SK-N-SH treated with all-trans-retinoic acid at 6 μM for 48 hours (cell line): ENCODE measurements around the gene CDC5L.

ENCODE experiments used
- ATAC-seq: fragments of 200-7000 bp; cut with Tn5 transposase; 3 replicates; pipeline ENCODE4 v1.9.1; 2020; ENCODE audit warnings: mild to moderate bottlenecking, moderate library complexity
- ARNTL ChIP-seq: fragments of 450-650 bp; formaldehyde crosslinking; IDR thresholded peaks from 2 replicates; pipeline ENCODE4 v1.5.0; 2020; ENCODE audit warnings: low read depth, mild to moderate bottlenecking, moderate library complexity, borderline replicate concordance
- BACH2 ChIP-seq: fragments of 250-450 bp; sonication (Bioruptor Pico); IDR thresholded peaks from 2 replicates; pipeline ENCODE4 v1.9.0; 2021; ENCODE audit warnings: mild to moderate bottlenecking, borderline replicate concordance
- CREB5 ChIP-seq: fragments of 250-450 bp; sonication (Bioruptor Pico); IDR thresholded peaks from 2 replicates; pipeline ENCODE4 v1.5.1; 2020; ENCODE audit warnings: low read depth, mild to moderate bottlenecking, moderate library complexity
- CSDC2 ChIP-seq: fragments of 250-450 bp; sonication (Bioruptor Pico); IDR thresholded peaks from 2 replicates; pipeline ENCODE4 v1.5.0; 2020; ENCODE audit warnings: mild to moderate bottlenecking, moderate library complexity
- CSRNP3 ChIP-seq: fragments of 250-450 bp; sonication (Bioruptor Pico); IDR thresholded peaks from 2 replicates; pipeline ENCODE4 v1.5.1; 2021; ENCODE audit warnings: mild to moderate bottlenecking, moderate library complexity
- GLIS3 ChIP-seq: fragments of 250-450 bp; sonication (Bioruptor Pico); IDR thresholded peaks from 2 replicates; pipeline ENCODE4 v1.5.0; 2020; ENCODE audit warnings: mild to moderate bottlenecking, moderate library complexity
- ISL1 ChIP-seq: fragments of 250-450 bp; sonication (Bioruptor Pico); IDR thresholded peaks from 2 replicates; pipeline ENCODE4 v2.1.2; 2022; ENCODE audit warnings: mild to moderate bottlenecking, moderate library complexity
- OSR1 ChIP-seq: fragments of 250-450 bp; sonication (Bioruptor Pico); IDR thresholded peaks from 2 replicates; pipeline ENCODE4 v1.8.0; 2022; ENCODE audit warnings: moderate library complexity, mild to moderate bottlenecking, inconsistent platforms
- POU6F1 ChIP-seq: fragments of 250-450 bp; sonication (Bioruptor Pico); IDR thresholded peaks from 2 replicates; pipeline ENCODE4 v1.8.0; 2021; ENCODE audit warnings: low read depth, mild to moderate bottlenecking, moderate library complexity, borderline replicate concordance
- PPARA ChIP-seq: fragments of 250-450 bp; sonication (Bioruptor Pico); IDR thresholded peaks from 2 replicates; pipeline ENCODE4 v1.5.0; 2020; ENCODE audit warnings: mild to moderate bottlenecking, borderline replicate concordance
- RARB ChIP-seq: fragments of 250-450 bp; sonication (Bioruptor Pico); IDR thresholded peaks from 2 replicates; pipeline ENCODE4 v1.8.0; 2021; ENCODE audit warnings: mild to moderate bottlenecking, moderate library complexity
- SNAI2 ChIP-seq: fragments of 250-450 bp; sonication (Bioruptor Pico); IDR thresholded peaks from 2 replicates; pipeline ENCODE4 v1.5.0; 2020; ENCODE audit warnings: mild to moderate bottlenecking, moderate library complexity
- TCF4 ChIP-seq: fragments of 250-450 bp; sonication (Bioruptor Pico); IDR thresholded peaks from 2 replicates; pipeline ENCODE4 v1.8.0; 2021; ENCODE audit warnings: mild to moderate bottlenecking, moderate library complexity, borderline replicate concordance
- TOX ChIP-seq: fragments of 250-450 bp; sonication (Bioruptor Pico); IDR thresholded peaks from 2 replicates; pipeline ENCODE4 v1.8.0; 2021; ENCODE audit warnings: mild to moderate bottlenecking, moderate library complexity, borderline replicate concordance
- TSHZ2 ChIP-seq: fragments of 250-450 bp; sonication (Bioruptor Pico); IDR thresholded peaks from 2 replicates; pipeline ENCODE4 v1.5.0; 2020; ENCODE audit warnings: mild to moderate bottlenecking, moderate library complexity
- ZC3H10 ChIP-seq: fragments of 250-450 bp; sonication (Bioruptor Pico); IDR thresholded peaks from 2 replicates; pipeline ENCODE4 v1.5.1; 2021; ENCODE audit warnings: mild to moderate bottlenecking, moderate library complexity
- ZFP30 ChIP-seq: fragments of 450-650 bp; formaldehyde crosslinking; IDR thresholded peaks from 2 replicates; pipeline ENCODE4 v1.5.0; 2022; ENCODE audit warnings: mild to moderate bottlenecking, moderate library complexity
- ZNF565 ChIP-seq: fragments of 450-650 bp; formaldehyde crosslinking; conservative IDR thresholded peaks from 2 replicates; pipeline ENCODE4 v1.5.0; 2020; ENCODE audit warnings: low read depth, mild to moderate bottlenecking, moderate library complexity
- ZNF70 ChIP-seq: fragments of 450-650 bp; formaldehyde crosslinking; IDR thresholded peaks from 2 replicates; pipeline ENCODE4 v1.5.0; 2020; ENCODE audit warnings: mild to moderate bottlenecking, moderate library complexity
- ZNF8 ChIP-seq: fragments of 450-650 bp; formaldehyde crosslinking; IDR thresholded peaks from 2 replicates; pipeline ENCODE4 v1.5.0; 2020; ENCODE audit warnings: mild to moderate bottlenecking, moderate library complexity
- TF ChIP-seq, protein P1 (sequence below): fragments of 250-450 bp; sonication (Bioruptor Pico); IDR thresholded peaks from 2 replicates; pipeline ENCODE4 v1.8.0; 2020; ENCODE audit warnings: mild to moderate bottlenecking, moderate library complexity, borderline replicate concordance

The CDC5L gene

DNA sequence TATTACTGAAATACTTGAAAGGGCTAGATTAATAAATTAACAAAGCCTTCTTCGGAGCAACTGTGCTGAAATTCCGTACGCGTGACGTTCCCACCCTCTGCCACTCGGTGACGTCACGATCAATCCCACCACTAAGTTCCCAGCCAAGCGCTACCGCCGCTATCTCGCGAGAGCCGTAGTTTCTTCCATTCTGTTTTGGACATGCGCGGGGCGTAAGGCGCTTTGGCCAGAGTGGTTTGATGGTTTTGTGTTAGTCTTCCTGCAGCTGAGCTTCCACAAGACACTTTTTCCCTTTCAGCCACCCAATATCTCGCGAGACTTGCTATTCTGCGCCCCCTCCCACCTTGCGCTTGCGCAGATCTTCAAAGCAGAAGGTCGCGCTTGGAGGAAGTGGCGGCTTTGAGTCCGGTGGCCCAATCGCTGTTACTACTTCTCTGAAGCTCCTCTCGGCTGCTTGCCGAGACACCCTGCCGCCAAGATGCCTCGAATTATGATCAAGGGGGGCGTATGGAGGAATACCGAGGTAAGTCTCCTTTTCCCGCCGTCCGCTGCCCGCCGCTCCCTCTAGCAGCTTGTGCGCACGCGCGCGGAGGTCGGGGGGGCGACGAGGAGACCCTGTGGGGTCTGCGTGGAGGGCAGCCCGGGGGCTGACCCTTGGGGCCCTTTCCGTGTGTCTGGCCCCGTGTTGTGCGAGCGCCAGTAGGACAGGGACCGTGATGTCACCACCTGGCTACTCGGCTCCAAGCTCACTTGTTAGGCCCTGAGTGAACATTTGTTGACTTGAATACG is at the start of gene CDC5L:
Gene CDC5L (plus strand): TSS at position 361 of the 789 bp plus-strand sequence. CDS start 118 bp downstream, at position 479.
- TF ChIP-seq CREB5 (CRISPR knock-in tag) (0 out of 2 replicates have a peak, but pooled peaks have one; percentile 1), PPARA (CRISPR knock-in tag) (no peak), CSDC2 (CRISPR knock-in tag) (no peak), ZFP30 (no peak), SNAI2 (no peak)
- ATAC-seq = peak; percentile 91

GRCh38 chr6:44338228-44339122 is 49.0 kb upstream of the CDC5L start:
- TF ChIP-seq CSRNP3 (CRISPR knock-in tag) = no peak
- no peak for TF ChIP-seq ZNF565
- TF ChIP-seq TOX = no peak
- TF ChIP-seq GLIS3 (CRISPR knock-in tag) = no peak
- TF ChIP-seq POU6F1 (CRISPR knock-in tag) = no peak
- TF ChIP-seq ISL1 (CRISPR knock-in tag) = no peak
- no peak for TF ChIP-seq PPARA (CRISPR knock-in tag)
- no peak for TF ChIP-seq RARB (CRISPR knock-in tag)
- TF ChIP-seq OSR1 (CRISPR knock-in tag) = no peak
- no peak for TF ChIP-seq ZC3H10 (CRISPR knock-in tag)
- no peak for TF ChIP-seq ARNTL (CRISPR knock-in tag)
- TF ChIP-seq CREB5 (CRISPR knock-in tag) = no peak
- no peak for TF ChIP-seq SNAI2
- TF ChIP-seq TSHZ2 = no peak
- no peak for TF ChIP-seq ZNF70 (CRISPR knock-in tag)
- no peak for TF ChIP-seq TCF4
- TF ChIP-seq, protein P1, sequence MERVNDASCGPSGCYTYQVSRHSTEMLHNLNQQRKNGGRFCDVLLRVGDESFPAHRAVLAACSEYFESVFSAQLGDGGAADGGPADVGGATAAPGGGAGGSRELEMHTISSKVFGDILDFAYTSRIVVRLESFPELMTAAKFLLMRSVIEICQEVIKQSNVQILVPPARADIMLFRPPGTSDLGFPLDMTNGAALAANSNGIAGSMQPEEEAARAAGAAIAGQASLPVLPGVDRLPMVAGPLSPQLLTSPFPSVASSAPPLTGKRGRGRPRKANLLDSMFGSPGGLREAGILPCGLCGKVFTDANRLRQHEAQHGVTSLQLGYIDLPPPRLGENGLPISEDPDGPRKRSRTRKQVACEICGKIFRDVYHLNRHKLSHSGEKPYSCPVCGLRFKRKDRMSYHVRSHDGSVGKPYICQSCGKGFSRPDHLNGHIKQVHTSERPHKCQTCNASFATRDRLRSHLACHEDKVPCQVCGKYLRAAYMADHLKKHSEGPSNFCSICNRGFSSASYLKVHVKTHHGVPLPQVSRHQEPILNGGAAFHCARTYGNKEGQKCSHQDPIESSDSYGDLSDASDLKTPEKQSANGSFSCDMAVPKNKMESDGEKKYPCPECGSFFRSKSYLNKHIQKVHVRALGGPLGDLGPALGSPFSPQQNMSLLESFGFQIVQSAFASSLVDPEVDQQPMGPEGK (CRISPR knock-in tag) = no peak
- no peak for TF ChIP-seq ZNF8 (CRISPR knock-in tag)
- TF ChIP-seq BACH2 (CRISPR knock-in tag) = no peak
- TF ChIP-seq, all 23 proteins: peak for 0
- ATAC-seq = peak; percentile 93
